Measurements from ENCODE around the gene TMEM132D. TPM values are rescaled to one million over a fixed set of nuclear protein-coding genes. Genes with fewer than 3 reads are reported as not detected.

The TMEM132D gene
- total RNA-seq, 1 donor from 2014 or later, result not detected

DNA sequence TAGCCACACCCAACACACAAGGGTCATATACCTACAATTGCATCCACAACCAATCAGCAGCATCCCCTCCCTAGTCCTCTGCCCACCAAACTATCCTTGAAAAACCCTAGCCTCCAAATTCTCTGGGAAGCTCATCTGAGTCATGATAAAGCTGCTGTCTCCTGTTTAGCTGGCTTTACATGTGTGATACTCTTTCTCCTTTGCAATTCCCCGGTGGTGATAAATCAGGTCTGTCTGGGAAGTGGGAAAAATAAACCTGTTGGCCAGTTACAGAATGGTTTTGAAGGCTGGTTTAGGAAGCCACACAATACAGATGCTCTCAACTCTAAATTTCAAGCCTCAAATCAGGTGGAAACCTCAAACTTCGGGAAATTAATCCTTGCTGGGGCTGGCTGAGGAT, 41.9 kb downstream of the TMEM132D start:
- peaks cover 10% of the 10 kb centered on the region for H3K9me3 Mint-ChIP-seq (ENCODE audit: unreplicated experiment)
- no peak overlapping the region for H3K4me3 Mint-ChIP-seq (ENCODE audit: unreplicated experiment)
- Histone ChIP-seq H3K4me1 (ENCODE audit: insufficient read depth, low read length) (no peaks in the 10 kb centered on the region), H3K79me2 (ENCODE audit: insufficient read depth, low read length) (peaks cover 6% of the 10 kb centered on the region), H3K36me3 (ENCODE audit: insufficient read depth, low read length) (no peaks in the 10 kb centered on the region), H3K27ac (ENCODE audit: low read depth, low read length) (no peak overlapping the region), H2AFZ (ENCODE audit: low read depth, low read length) (no peak overlapping the region), H3K4me2 (ENCODE audit: low read length) (no peak overlapping the region), H3K9me3 (ENCODE audit: insufficient read depth, low read depth, low read length) (no peaks in the 10 kb centered on the region), H3K9ac (ENCODE audit: low read length) (no peak overlapping the region), H4K20me1 (ENCODE audit: insufficient read depth, low read length) (no peaks in the 10 kb centered on the region), H3K27me3 (ENCODE audit: insufficient read depth, low read length) (no peaks in the 10 kb centered on the region), H3K4me3 (ENCODE audit: insufficient read depth, low read depth, low read length) (no peak overlapping the region)
- H3K36me3 Mint-ChIP-seq (ENCODE audit: low read depth, unreplicated experiment), result no peaks in the 10 kb centered on the region
- H3K4me1 Mint-ChIP-seq (ENCODE audit: low read depth, unreplicated experiment), result no peaks in the 10 kb centered on the region
- TF ChIP-seq CTCF (IDR thresholded peaks at IDR 0.05; ENCODE audit: insufficient read depth, low read depth, low read length) (no peak), EZH2 (IDR thresholded peaks at IDR 0.05; ENCODE audit: insufficient read depth, low read length) (no peak)
- no peak for FAIRE-seq
- DNase-seq (ENCODE audit: low read depth), result no peak
- H3K27ac Mint-ChIP-seq (ENCODE audit: unreplicated experiment), result no peak overlapping the region
- no peaks in the 10 kb centered on the region for H3K27me3 Mint-ChIP-seq (ENCODE audit: low read depth, unreplicated experiment)

DNA sequence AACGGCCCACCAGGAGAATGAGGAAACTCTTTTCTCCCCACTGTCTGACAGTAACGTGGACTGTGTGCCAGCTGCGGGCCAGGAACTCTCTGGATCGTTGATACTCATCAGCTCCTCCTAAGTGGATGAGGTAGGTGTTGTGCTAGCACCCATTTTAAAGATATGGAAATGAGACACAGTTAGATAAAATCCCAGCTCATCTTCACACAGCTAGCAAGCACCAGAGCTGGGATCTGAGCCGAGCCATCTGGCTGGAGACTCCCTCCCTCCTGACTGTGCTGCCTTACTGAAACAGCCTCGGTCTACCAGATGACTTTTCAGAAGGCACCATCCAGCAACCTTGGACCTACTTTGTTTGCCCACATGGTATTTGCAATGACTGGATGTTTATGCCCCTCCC, 49.2 kb downstream of the TMEM132D start:
- Mint-ChIP-seq H3K27me3 (ENCODE audit: low read depth, unreplicated experiment) (no peaks in the 10 kb centered on the region), H3K4me1 (ENCODE audit: low read depth, unreplicated experiment) (no peaks in the 10 kb centered on the region), H3K9me3 (ENCODE audit: unreplicated experiment) (peaks cover 7% of the 10 kb centered on the region), H3K4me3 (ENCODE audit: unreplicated experiment) (no peak overlapping the region), H3K27ac (ENCODE audit: unreplicated experiment) (no peak overlapping the region), H3K36me3 (ENCODE audit: low read depth, unreplicated experiment) (no peaks in the 10 kb centered on the region)
- H3K27me3 ChIP-seq (ENCODE audit: insufficient read depth, low read length), result no peaks in the 10 kb centered on the region
- H3K4me1 ChIP-seq (ENCODE audit: insufficient read depth, low read length), result peaks cover 5% of the 10 kb centered on the region
- H3K9ac ChIP-seq (ENCODE audit: low read length), result no peak overlapping the region
- no peaks in the 10 kb centered on the region for H3K9me3 ChIP-seq (ENCODE audit: insufficient read depth, low read depth, low read length)
- H3K4me3 ChIP-seq (ENCODE audit: insufficient read depth, low read depth, low read length), result no peak overlapping the region
- peaks cover 2% of the 10 kb centered on the region for H3K79me2 ChIP-seq (ENCODE audit: insufficient read depth, low read length)
- no peak overlapping the region for H3K4me2 ChIP-seq (ENCODE audit: low read length)
- H3K27ac ChIP-seq (ENCODE audit: low read depth, low read length), result no peak overlapping the region
- FAIRE-seq (no peak), DNase-seq (ENCODE audit: low read depth) (no peak)
- H3K36me3 ChIP-seq (ENCODE audit: insufficient read depth, low read length), result no peaks in the 10 kb centered on the region
- H4K20me1 ChIP-seq (ENCODE audit: insufficient read depth, low read length), result no peaks in the 10 kb centered on the region
- H2AFZ ChIP-seq (ENCODE audit: low read depth, low read length), result no peak overlapping the region
- no peak for TF ChIP-seq EZH2 (IDR thresholded peaks at IDR 0.05; ENCODE audit: insufficient read depth, low read length)
- TF ChIP-seq CTCF (IDR thresholded peaks at IDR 0.05; ENCODE audit: insufficient read depth, low read depth, low read length), result no peak

- Histone ChIP-seq H3K27me3 (ENCODE audit: insufficient read depth, low read length) (no peaks in the 10 kb centered on the region), H4K20me1 (ENCODE audit: insufficient read depth, low read length) (no peaks in the 10 kb centered on the region), H3K79me2 (ENCODE audit: insufficient read depth, low read length) (peaks cover 2% of the 10 kb centered on the region), H3K36me3 (ENCODE audit: insufficient read depth, low read length) (no peaks in the 10 kb centered on the region), H3K9me3 (ENCODE audit: insufficient read depth, low read depth, low read length) (no peaks in the 10 kb centered on the region), H3K9ac (ENCODE audit: low read length) (no peak overlapping the region), H2AFZ (ENCODE audit: low read depth, low read length) (no peak overlapping the region), H3K4me3 (ENCODE audit: insufficient read depth, low read depth, low read length) (no peak overlapping the region), H3K4me1 (ENCODE audit: insufficient read depth, low read length) (peaks cover 19% of the 10 kb centered on the region), H3K27ac (ENCODE audit: low read depth, low read length) (no peak overlapping the region), H3K4me2 (ENCODE audit: low read length) (no peak overlapping the region)
- no peak for FAIRE-seq
- TF ChIP-seq EZH2 (IDR thresholded peaks at IDR 0.05; ENCODE audit: insufficient read depth, low read length) (no peak), CTCF (IDR thresholded peaks at IDR 0.05; ENCODE audit: insufficient read depth, low read depth, low read length) (no peak)
- H3K27ac Mint-ChIP-seq (ENCODE audit: unreplicated experiment), result no peak overlapping the region
- no peak overlapping the region for H3K4me3 Mint-ChIP-seq (ENCODE audit: unreplicated experiment)
- no peaks in the 10 kb centered on the region for H3K4me1 Mint-ChIP-seq (ENCODE audit: low read depth, unreplicated experiment)
- H3K36me3 Mint-ChIP-seq (ENCODE audit: low read depth, unreplicated experiment), result no peaks in the 10 kb centered on the region
- peaks cover 4% of the 10 kb centered on the region for H3K9me3 Mint-ChIP-seq (ENCODE audit: unreplicated experiment)
- no peaks in the 10 kb centered on the region for H3K27me3 Mint-ChIP-seq (ENCODE audit: low read depth, unreplicated experiment)
- DNase-seq (ENCODE audit: low read depth), result no peak
Measured at GRCh38 chr12:129851296-129851695, 52.5 kb downstream of the TMEM132D start.

All from astrocyte (in vitro differentiated cells and primary cell).